OCI-LY7 (cell line): ENCODE data around the gene DIP2C.

Experiments used
- CTCF ChIP-seq: fragments of 200-600 bp; sonication (generic); conservative IDR thresholded peaks from 2 replicates; pipeline ENCODE4 v1.5.1; 2014; ENCODE audit warnings: mild to moderate bottlenecking, antibody characterized with exemption, low read length, moderate library complexity, mixed read lengths
- EZH2phosphoT487 ChIP-seq: fragments of 200-600 bp; sonication (generic); IDR thresholded peaks from 2 replicates; pipeline ENCODE4 v1.6.1; 2018; ENCODE audit warnings: low read depth, borderline replicate concordance, mild to moderate bottlenecking, mixed run types, antibody characterized with exemption, low read length, moderate library complexity, mixed read lengths

DNA sequence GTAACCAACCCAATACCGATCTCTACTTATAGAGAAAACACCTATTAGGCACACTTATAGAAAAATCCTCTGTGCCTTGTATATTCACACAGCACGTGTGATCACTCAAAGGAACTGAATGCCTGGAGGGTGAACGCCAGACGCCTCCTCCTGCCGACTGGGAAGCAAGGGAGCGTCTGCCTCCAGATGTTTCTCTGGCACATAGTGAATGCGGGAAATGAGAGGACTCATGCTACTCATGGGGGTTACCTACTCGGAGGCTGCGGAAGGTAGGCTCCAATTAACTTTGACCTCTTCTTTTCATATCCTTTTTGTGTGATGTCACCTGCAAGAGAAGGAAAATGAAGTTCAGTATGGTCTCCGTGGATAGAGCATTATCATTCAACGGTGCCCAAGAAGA, 203.3 kb downstream of the DIP2C start:
- TF ChIP-seq CTCF: no peak
- no peak for TF ChIP-seq EZH2phosphoT487
